Mesenchymal stem cell (in vitro differentiated cells and primary cell): ENCODE measurements around the gene SNX25.

ENCODE experiments used
- DNase-seq: peaks from one replicate; pipeline ENCODE4 v3.0.0-alpha.2; 2013
- H2AFZ ChIP-seq: one replicate; pipeline ENCODE4 v1.6.1; 2013; ENCODE audit warnings: low read depth, mild to moderate bottlenecking, control low read depth, inconsistent platforms, low read length, moderate library complexity
- H2AK5ac ChIP-seq: 2 replicates; pipeline ENCODE4 v1.6.1; 2013; ENCODE audit warnings: low read length, moderate library complexity, mild to moderate bottlenecking, inconsistent platforms; ENCODE audit not compliant: severe bottlenecking
- H2BK120ac ChIP-seq: one replicate; pipeline ENCODE4 v1.6.1; 2013; ENCODE audit warnings: low read depth, mild to moderate bottlenecking, inconsistent platforms, low read length, moderate library complexity
- H2BK12ac ChIP-seq, 2 experiments: one replicate each; pipeline ENCODE4 v1.6.1; 2013; ENCODE audit warnings: inconsistent platforms in 2 of 2, low read length in 2 of 2, mild to moderate bottlenecking in 2 of 2, moderate library complexity in 2 of 2, control low read depth in 1 of 2
- H2BK15ac ChIP-seq: one replicate; pipeline ENCODE4 v1.6.1; 2013; ENCODE audit warnings: mild to moderate bottlenecking, low read depth, inconsistent platforms; ENCODE audit not compliant: poor library complexity, severe bottlenecking
- H2BK5ac ChIP-seq: 2 replicates; pipeline ENCODE4 v1.6.1; 2013; ENCODE audit warnings: low read depth, mild to moderate bottlenecking, low read length, control low read depth, inconsistent platforms; ENCODE audit not compliant: poor library complexity, severe bottlenecking
- H3K14ac ChIP-seq, 2 experiments: one replicate each; pipeline ENCODE4 v1.6.1; 2013; ENCODE audit warnings: inconsistent platforms in 2 of 2, low read length in 2 of 2, control low read depth in 1 of 2, mild to moderate bottlenecking in 1 of 2, moderate library complexity in 1 of 2
- H3K18ac ChIP-seq, 2 experiments: one replicate each; pipeline ENCODE4 v1.6.1; 2013; ENCODE audit warnings: inconsistent platforms in 2 of 2, low read length in 2 of 2, control low read depth in 1 of 2, low read depth in 1 of 2, mild to moderate bottlenecking in 1 of 2
- H3K23ac ChIP-seq, 2 experiments: one replicate each; pipeline ENCODE4 v1.6.1; 2013; ENCODE audit warnings: inconsistent platforms in 2 of 2, low read length in 2 of 2, mild to moderate bottlenecking in 2 of 2, moderate library complexity in 2 of 2, control low read depth in 1 of 2
- H3K27ac ChIP-seq: 2 replicates; pipeline ENCODE4 v1.5.1; 2013; ENCODE audit warnings: mild to moderate bottlenecking, moderate library complexity, low read length, control low read depth, inconsistent platforms; ENCODE audit not compliant: poor library complexity, severe bottlenecking
- H3K27me3 ChIP-seq, 2 experiments: 2 replicates each; pipeline versions ENCODE4 v1.6.1 to v1.7.0; 2013; ENCODE audit warnings: low read length in 2 of 2, mild to moderate bottlenecking in 2 of 2, moderate library complexity in 2 of 2, control low read depth in 1 of 2, inconsistent platforms in 1 of 2; ENCODE audit not compliant: control insufficient read depth in 1 of 2, insufficient read depth in 1 of 2
- H3K36me3 ChIP-seq, 2 experiments: 2 replicates each; pipeline versions ENCODE4 v1.6.1 to v1.7.0; 2013; ENCODE audit warnings: low read length in 2 of 2, control low read depth in 1 of 2, inconsistent platforms in 1 of 2, low read depth in 1 of 2, mild to moderate bottlenecking in 1 of 2; ENCODE audit not compliant: insufficient read depth in 2 of 2, control insufficient read depth in 1 of 2
- H3K4ac ChIP-seq, 2 experiments: one replicate each; pipeline ENCODE4 v1.6.1; 2013; ENCODE audit warnings: inconsistent platforms in 2 of 2, low read length in 2 of 2, mild to moderate bottlenecking in 2 of 2, moderate library complexity in 2 of 2, control low read depth in 1 of 2, low read depth in 1 of 2
- H3K4me1 ChIP-seq: 2 replicates; pipeline ENCODE4 v1.6.1; 2013; ENCODE audit warnings: low read depth, low read length, control low read depth; ENCODE audit not compliant: control insufficient read depth, insufficient read depth
- H3K4me2 ChIP-seq: 2 replicates; pipeline ENCODE4 v1.6.1; 2013; ENCODE audit warnings: low read length, mild to moderate bottlenecking, inconsistent platforms; ENCODE audit not compliant: poor library complexity, severe bottlenecking
- H3K4me3 ChIP-seq, 2 experiments: 2 replicates each; pipeline versions ENCODE4 v1.5.1 to v1.7.0; 2013; ENCODE audit warnings: low read length in 2 of 2, mild to moderate bottlenecking in 2 of 2, control low read depth in 1 of 2, low read depth in 1 of 2; ENCODE audit not compliant: insufficient read depth in 1 of 2
- H3K79me1 ChIP-seq: replicated peaks from 2 replicates; pipeline ENCODE4 v1.6.1; 2013; ENCODE audit warnings: mild to moderate bottlenecking, control low read depth, low read length, inconsistent platforms; ENCODE audit not compliant: poor library complexity, severe bottlenecking
- H3K9ac ChIP-seq: 2 replicates; pipeline ENCODE4 v1.7.0; 2013; ENCODE audit warnings: mild to moderate bottlenecking, low read length, moderate library complexity
- H3K9me3 ChIP-seq: 2 replicates; pipeline ENCODE4 v1.7.0; 2013; ENCODE audit warnings: mild to moderate bottlenecking, low read length; ENCODE audit not compliant: control insufficient read depth
- H4K8ac ChIP-seq: one replicate; pipeline ENCODE4 v1.6.1; 2013; ENCODE audit warnings: inconsistent platforms, mild to moderate bottlenecking, low read length, moderate library complexity
- H4K91ac ChIP-seq: one replicate; pipeline ENCODE4 v1.6.1; 2013; ENCODE audit warnings: mild to moderate bottlenecking, low read length, inconsistent platforms
- WGBS: methylation state at CpG from one replicate; pipeline ENCODE4 v1.1.7; 2013; ENCODE audit warnings: mixed read lengths; 5-methylcytosine and 5-hydroxymethylcytosine counted together

Gene SNX25

DNA sequence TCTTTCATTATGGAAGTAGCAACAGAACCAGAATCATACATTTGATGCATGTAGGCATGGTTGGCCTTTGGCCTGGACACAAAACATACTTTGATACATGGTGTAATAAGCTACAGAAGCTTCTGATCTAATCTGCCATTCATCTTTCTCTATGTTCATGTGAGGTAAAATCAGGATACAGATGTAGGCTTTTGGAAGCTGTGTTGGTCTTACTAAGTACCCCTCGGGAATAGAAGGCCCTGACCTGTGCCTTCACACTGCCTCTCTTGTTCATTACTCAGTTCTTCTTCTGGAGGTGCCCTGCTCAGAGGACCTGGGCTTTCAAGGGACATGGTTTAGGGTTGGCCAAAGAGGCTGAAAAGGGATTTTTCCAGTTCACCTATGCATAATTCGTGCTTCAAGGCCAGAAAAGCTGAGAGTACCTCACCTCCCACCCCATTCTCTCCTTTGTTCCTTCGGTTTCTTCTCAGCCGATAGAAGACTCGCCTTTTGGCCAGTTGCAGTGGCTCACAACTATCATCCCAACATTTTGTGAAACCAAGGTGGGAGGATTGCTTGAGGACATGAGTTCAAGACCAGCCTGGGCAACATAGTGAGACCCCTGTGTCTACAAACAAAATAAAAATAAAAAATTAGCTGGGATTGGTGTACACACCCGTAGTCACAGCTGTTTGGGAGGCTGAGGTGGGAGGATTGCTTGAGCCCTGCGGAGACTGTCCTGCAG lies 25.9 kb downstream of the SNX25 start:
- Histone ChIP-seq H3K36me3 (no peaks in the 10 kb centered on the region), H3K4me3 (no peak overlapping the region), H2BK15ac (no peak overlapping the region), H3K4ac (peak overlapping the region in 1 of 2 experiments; percentile 62), H3K79me1 (peaks cover 18% of the 10 kb centered on the region), H2AFZ (no peak overlapping the region), H2AK5ac (no peak overlapping the region), H2BK5ac (no peak overlapping the region), H3K14ac (no peak overlapping the region), H4K91ac (peak overlapping the region; percentile 43), H3K27me3 (no peaks in the 10 kb centered on the region), H3K4me1 (peaks cover 3% of the 10 kb centered on the region), H2BK12ac (peak overlapping the region; percentile 49 to 79), H3K18ac (peak overlapping the region; percentile 67 to 80), H3K23ac (no peak overlapping the region), H2BK120ac (peak overlapping the region; percentile 52), H3K4me2 (no peak overlapping the region), H3K27ac (no peak overlapping the region), H4K8ac (peak overlapping the region; percentile 55), H3K9ac (no peak overlapping the region), H3K9me3 (no peaks in the 10 kb centered on the region)
- WGBS = 73% methylated on average over 4 of the region's 7 CpGs
- no peak for DNase-seq

DNA sequence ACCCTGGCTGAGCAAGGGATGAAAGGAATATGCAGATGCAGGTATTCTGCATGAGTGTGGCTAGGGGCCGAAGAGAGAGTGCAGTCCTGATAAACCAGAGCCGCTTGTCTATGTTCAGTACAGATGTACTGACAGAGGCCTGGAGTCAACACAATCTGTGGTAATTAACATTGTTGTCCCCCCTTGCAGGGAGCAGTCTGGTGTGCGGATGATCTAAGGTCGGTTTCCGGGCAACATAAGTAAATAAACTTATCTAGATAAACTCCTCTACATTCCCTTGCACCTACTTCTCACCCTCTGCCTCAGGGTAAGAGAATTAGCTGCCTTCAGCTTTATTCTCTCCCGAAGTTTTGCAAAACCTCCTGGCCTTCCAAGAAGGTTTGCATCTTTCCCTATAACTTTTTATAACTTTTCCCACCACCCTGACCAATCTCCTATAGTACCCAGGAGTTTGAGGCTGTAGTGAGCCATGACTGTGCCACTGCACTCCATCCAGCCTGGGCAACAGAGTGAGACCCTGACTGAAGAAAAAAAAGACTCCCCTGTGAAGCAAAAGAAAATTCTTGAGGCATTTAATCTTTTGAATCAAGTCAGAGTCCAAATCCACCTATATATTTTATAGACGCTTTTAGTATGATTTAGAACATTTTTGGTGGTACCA lies 26.6 kb downstream of the SNX25 start:
- H2AK5ac ChIP-seq = no peak overlapping the region
- H3K23ac ChIP-seq = no peak overlapping the region
- H3K9ac ChIP-seq = no peak overlapping the region
- no peak overlapping the region for H2AFZ ChIP-seq
- 4% methylated on average over 6 of the region's 7 CpGs for WGBS
- H4K8ac ChIP-seq = peak overlapping the region; percentile 45
- peak overlapping the region in 1 of 2 experiments; percentile 65 for H2BK12ac ChIP-seq
- peaks cover 3% of the 10 kb centered on the region for H3K4me1 ChIP-seq
- peak overlapping the region; percentile 43 for H4K91ac ChIP-seq
- H3K36me3 ChIP-seq = no peaks in the 10 kb centered on the region
- H3K27me3 ChIP-seq = no peaks in the 10 kb centered on the region
- no peak overlapping the region for H3K14ac ChIP-seq
- no peak overlapping the region for H3K27ac ChIP-seq
- no peak overlapping the region for H3K4me3 ChIP-seq
- no peak overlapping the region for H2BK5ac ChIP-seq
- H3K4me2 ChIP-seq = no peak overlapping the region
- H2BK15ac ChIP-seq = no peak overlapping the region
- DNase-seq = peak; percentile 93
- peak overlapping the region in 1 of 2 experiments; percentile 62 for H3K4ac ChIP-seq
- peak overlapping the region; percentile 58 to 80 for H3K18ac ChIP-seq
- peaks cover 18% of the 10 kb centered on the region for H3K79me1 ChIP-seq
- H2BK120ac ChIP-seq = peak overlapping the region; percentile 52
- no peaks in the 10 kb centered on the region for H3K9me3 ChIP-seq

DNA sequence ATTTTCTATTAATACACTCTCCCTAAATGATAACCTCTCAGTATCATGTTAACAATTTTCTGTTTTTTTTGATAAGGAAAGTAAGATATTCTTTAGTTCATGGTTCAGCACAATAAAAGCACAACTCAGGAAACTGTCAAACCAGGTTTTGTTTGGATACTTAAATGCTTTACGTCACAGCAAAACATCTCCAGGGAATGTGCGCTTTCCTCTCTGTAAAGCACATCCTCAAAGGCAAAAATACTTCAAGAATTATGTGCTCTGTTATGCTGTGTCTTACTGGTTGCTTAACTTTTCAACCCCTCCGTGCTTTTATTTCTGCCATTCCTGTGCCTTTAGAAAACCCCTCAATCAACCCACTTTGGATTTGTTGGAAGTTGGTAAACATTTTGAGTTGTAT lies 27.8 kb downstream of the SNX25 start:
- Histone ChIP-seq H3K9ac (peak overlapping the region; percentile 31), H3K18ac (peak overlapping the region in 1 of 2 experiments; percentile 34), H3K27ac (no peak overlapping the region), H3K23ac (no peak overlapping the region), H4K91ac (no peak overlapping the region), H2BK15ac (no peak overlapping the region), H2BK12ac (no peak overlapping the region), H2BK120ac (no peak overlapping the region), H3K4me1 (peaks cover 1% of the 10 kb centered on the region), H2AFZ (no peak overlapping the region), H2AK5ac (no peak overlapping the region), H3K4ac (no peak overlapping the region), H3K14ac (no peak overlapping the region), H3K9me3 (no peaks in the 10 kb centered on the region), H3K4me2 (no peak overlapping the region), H2BK5ac (no peak overlapping the region), H3K4me3 (no peak overlapping the region), H3K36me3 (no peaks in the 10 kb centered on the region), H3K79me1 (peaks cover 20% of the 10 kb centered on the region), H4K8ac (no peak overlapping the region), H3K27me3 (no peaks in the 10 kb centered on the region)
- 0% methylated on average over 1 of the region's 3 CpGs for WGBS
- peak; percentile 84 for DNase-seq

DNA sequence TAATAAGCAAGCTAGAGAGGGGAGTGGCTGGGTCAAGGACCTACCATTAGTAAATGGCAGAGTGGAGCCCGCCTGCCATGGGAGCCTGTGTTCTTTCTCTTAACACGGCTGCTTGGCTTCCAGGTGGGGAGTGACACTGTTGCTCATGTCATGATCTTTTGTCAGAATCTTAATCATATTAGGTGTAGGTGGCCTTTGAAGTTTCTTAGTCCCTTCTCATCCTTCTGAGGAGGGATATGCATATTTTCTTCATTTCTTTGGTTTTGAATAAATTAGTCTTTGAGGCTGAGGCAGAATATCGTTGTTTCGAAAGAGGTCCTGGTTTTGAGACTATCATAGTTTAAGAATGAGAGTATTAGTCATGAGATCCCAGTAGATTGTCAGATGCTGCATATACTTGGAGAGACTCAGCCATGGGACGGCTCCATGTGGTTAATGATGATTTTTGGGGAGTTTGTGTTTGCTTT lies 28.9 kb downstream of the SNX25 start:
- H3K4me2 ChIP-seq = no peak overlapping the region
- H3K4ac ChIP-seq = no peak overlapping the region
- no peak overlapping the region for H3K27ac ChIP-seq
- no peak overlapping the region for H3K14ac ChIP-seq
- peak overlapping the region in 1 of 2 experiments; percentile 4 for H2BK12ac ChIP-seq
- no peak overlapping the region for H4K8ac ChIP-seq
- H3K9ac ChIP-seq = peak overlapping the region; percentile 60
- no peak overlapping the region for H3K4me3 ChIP-seq
- no peak overlapping the region for H2BK15ac ChIP-seq
- no peak overlapping the region for H4K91ac ChIP-seq
- no peak overlapping the region for H2BK5ac ChIP-seq
- H3K18ac ChIP-seq = peak overlapping the region in 1 of 2 experiments; percentile 86
- no peak overlapping the region for H3K23ac ChIP-seq
- 57% methylated on average over 5 of the region's 5 CpGs for WGBS
- DNase-seq = peak; percentile 77
- H2AFZ ChIP-seq = no peak overlapping the region
- peaks cover 26% of the 10 kb centered on the region for H3K79me1 ChIP-seq
- no peaks in the 10 kb centered on the region for H3K4me1 ChIP-seq
- H3K9me3 ChIP-seq = no peaks in the 10 kb centered on the region
- H3K27me3 ChIP-seq = no peaks in the 10 kb centered on the region
- no peaks in the 10 kb centered on the region for H3K36me3 ChIP-seq
- peak overlapping the region; percentile 85 for H2BK120ac ChIP-seq
- no peak overlapping the region for H2AK5ac ChIP-seq
